Measurements from ENCODE around the gene LIN37.
A peak's percentile ranks its signal among the peaks of the same experiment; 100 is the strongest.

The LIN37 gene

DNA sequence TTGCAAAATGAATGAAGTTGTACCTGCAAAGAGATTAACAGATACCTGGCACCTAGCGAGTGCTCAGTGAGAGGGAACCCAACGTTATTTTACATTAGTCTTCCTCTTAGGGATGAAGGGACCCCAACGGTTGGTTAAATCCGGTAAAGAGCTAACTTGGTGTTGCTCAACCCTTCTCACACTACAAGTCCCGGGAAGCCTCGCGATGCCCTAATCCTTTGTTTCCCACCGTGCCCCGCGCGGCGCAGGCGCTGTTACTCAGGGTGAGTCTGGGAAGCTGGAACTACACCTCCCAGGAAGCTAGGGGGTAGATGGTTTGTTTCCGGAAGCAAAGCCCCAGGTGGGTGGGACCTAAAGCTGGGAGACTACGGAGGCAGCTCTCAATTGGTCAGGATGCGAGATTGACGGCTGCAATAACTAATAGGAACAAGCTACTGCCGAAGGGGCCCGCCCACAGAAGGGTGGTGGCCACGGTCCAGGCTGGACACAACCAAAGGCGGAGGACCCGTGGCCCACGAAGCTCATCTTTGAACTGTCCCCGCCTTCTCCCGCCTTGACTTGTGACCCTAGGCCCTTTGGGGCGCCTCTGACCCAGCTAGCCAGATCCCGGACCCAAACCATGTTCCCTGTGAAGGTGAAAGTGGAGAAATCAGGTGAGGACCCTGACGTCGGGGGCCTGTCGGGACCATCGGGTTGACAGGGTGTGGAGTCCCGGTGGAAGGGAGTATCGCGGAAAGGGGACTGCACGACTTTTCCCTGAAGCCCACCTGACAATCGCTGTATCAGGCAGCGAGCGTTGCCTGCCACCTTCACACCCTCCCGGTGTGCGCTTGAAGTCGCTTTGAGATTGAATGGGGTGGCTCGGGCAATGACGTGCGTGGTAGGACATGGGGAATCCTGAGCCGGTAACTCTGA lies at the start of gene LIN37:
LIN37 (plus strand) TSS at position 471 of the 915 bp plus-strand sequence; CDS start at position 620, 149 bp downstream.
- DNase-seq (ENCODE audit: low read depth) = peak; percentile 99

DNA sequence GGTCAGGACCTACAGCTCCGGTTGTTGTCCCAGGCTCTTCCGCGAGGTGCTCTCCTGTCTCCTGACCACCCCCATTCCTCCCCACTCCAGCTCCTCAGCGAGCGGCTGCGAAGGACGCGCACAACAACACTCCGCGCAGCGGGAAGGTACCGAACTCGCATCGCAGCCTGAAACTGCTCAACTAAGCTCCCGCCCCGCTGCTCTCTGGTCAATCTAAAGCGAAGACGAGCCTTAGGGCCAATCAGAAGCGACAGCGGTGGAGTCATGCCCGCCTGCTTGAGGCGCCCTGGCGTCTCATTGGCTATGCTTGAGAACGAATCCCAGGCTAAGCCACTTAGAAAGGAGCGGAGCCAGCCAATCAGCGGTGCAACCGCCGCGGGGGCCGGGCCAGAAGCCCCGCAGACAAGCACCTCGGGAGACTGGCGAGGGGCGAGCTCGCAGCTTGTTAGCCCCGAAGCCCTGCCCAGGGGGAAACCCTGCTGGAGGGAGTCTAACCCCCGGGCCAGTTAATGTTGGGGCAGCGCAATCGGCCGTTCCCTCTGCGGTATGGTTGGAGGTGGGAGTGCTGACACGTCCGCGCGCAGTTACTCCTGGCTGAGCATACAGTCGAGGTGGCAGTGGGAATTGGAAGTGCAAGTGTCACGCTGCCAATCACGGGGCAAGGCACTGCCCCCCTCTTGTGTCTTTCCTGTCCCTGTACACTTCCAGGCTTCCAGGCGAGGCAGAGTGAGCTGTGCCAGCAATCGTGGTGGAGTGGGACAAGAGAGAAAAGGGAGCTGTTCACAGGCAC lies 46.0 kb upstream of the LIN37 start:
- DNase-seq (ENCODE audit: low read depth) = peak; percentile 98

DNA sequence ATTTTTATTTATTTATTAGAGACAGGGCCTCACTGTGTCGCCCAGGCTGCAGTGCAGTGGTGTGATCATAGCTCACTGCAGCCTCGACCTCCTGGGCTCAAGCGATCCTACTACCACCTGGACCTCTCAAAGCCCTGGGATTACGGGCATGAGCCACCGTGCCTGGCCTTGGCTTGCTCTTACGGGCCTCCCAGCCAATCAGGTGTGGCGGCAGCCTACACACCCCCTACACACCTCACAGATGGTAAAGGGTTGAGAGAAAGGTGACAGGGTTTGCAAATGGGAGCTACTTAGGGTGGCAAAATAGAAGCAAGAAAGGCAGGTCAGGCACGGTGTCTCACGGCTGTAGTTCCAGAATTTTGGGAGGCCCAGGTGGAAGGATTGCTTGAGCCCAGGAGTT lies 45.0 kb upstream of the LIN37 start:
- no peak for DNase-seq (ENCODE audit: low read depth)

- DNase-seq (ENCODE audit: low read depth) = peak; percentile 30
Observed at GRCh38 chr19:35704218-35704617, 44.2 kb upstream of the LIN37 start, which contains the start of gene ZBTB32. Gene ZBTB32 (plus strand): TSS chr19:35704558. CDS start chr19:35714627, 10,069 bp downstream.

DNA sequence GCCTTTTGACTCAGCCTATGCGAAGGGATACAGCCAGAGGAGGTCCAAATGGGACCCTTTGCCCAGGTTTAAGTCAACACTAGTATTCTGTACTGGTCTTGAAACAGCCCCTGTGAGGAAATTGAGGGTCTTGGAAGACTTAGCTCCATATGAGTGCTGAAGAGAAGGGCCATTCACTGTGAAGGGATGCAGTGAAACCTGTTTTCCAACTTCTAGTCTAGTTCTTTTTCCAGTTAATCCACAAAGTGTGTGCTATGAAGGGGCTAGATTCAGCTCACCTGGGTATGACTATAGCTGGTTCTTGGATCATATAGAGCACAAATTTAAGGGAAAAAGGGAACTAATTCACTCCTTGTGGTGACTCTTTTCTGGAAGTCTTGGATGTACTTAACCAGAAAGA lies 40.0 kb upstream of the LIN37 start:
- DNase-seq (ENCODE audit: low read depth) = no peak

- DNase-seq (ENCODE audit: low read depth) = no peak
Observed at GRCh38 chr19:35710784-35711723, 37.3 kb upstream of the LIN37 start.

DNA sequence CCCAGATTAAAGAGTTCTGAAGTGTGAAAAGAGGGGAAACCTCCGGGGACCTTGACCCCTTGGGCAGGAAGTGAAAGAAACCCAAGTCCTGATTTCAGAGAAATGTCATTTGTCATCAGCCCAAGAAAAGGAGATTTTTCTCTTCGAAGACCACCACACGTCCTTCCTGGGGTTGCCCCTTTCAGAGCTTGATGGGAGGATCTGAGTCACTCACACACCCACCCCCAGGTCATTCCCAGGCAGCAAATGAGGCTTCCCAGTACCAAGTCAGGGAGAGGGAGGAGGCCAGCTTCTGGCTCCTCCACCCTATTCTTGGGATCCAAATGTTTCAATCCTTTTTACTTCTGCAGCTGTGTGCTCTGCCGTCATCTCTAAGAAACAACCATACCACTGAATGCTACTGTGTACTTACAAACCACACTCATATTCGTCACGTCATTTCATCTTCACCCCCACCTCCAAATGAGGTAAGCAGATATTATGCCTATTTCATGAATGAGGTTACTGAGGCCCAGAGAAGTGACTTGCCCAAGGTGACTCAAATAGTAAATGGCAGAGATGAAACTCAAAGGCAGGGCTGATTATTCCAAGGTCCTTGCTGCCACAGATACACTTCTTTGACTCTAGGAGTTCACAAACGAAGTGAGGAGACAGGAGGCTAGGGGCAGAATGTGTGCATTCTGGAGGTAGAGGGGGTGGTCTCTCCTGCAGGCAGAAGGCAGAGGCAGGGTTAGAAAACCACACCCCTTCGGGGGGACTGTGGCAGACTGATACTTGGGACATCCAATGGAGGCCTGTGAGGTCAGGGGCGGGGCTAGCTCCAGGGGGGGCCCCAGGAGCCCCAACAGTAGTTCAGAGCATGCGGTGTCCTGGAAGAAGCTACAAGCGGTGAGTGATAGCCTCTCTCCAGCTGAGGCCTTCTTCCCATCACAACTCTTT lies 35.5 kb upstream of the LIN37 start:
- no peak for DNase-seq (ENCODE audit: low read depth)

GRCh38 chr19:35713506-35713850 lies 34.9 kb upstream of the LIN37 start:
- DNase-seq (ENCODE audit: low read depth) = no peak

DNA sequence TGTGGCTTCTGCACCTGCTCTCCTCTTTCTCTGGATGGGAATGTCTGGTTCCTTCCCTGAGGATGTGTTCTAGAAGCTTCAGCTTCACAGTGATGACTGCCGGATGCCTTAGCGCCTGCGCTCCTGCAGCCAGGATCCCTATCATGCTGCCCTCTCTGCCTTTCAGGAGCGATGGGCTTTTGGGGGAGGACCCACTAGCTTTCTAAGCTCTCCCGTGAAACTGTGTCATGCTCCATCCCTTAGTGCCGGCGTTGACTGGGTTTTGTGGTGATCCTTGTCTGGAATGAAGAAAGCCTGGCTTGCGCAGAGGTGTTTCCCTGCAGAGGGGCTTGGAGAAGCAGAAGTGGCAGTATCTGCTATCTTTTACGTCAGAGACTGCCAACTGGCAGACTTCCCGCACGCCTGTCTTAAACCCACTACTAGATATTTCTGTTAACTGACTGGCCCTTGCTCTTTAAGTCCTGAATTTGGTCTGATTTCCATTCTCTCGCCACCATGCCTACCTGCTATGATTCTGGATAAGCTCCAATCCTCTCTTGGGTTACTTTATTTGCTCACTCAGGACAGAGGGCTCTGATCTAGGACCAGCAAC lies 34.4 kb upstream of the LIN37 start:
- DNase-seq (ENCODE audit: low read depth) = no peak

- DNase-seq (ENCODE audit: low read depth) = no peak
Observed at GRCh38 chr19:35714601-35715354, 33.6 kb upstream of the LIN37 start.

GRCh38 chr19:35715355-35715809 lies 33.0 kb upstream of the LIN37 start:
- DNase-seq (ENCODE audit: low read depth) = no peak

DNA sequence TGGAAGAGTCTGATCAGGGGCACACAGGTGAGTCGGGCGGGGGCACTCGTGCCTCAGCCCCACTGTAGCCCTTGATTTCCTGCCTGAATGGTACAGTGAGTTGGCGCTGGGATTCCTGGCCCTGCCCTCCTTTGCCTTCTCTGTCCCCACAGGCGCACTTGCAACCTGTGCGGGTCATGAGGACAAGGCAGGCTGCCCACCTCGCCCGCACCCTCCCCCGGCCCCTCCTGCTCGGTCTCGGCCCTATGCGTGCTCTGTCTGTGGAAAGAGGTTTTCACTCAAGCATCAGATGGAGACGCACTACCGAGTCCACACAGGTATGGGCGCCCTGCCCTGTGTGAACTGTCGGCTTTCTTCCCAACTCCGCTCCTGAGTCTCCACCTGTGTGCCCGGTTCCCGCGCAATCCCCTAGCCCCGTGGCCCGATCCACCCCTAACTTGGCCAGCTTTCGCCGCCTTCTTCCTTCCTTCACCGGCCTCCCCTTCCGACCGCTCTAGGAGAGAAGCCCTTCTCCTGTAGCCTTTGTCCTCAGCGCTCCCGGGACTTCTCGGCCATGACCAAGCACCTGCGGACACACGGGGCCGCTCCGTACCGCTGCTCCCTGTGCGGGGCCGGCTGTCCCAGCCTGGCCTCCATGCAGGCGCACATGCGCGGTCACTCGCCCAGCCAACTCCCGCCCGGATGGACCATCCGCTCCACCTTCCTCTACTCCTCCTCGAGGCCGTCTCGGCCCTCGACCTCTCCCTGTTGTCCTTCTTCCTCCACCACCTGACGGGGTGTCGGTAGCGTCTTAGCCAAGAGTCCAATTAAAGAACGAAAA lies 32.2 kb upstream of the LIN37 start:
- peak; percentile 18 for DNase-seq (ENCODE audit: low read depth)

DNA sequence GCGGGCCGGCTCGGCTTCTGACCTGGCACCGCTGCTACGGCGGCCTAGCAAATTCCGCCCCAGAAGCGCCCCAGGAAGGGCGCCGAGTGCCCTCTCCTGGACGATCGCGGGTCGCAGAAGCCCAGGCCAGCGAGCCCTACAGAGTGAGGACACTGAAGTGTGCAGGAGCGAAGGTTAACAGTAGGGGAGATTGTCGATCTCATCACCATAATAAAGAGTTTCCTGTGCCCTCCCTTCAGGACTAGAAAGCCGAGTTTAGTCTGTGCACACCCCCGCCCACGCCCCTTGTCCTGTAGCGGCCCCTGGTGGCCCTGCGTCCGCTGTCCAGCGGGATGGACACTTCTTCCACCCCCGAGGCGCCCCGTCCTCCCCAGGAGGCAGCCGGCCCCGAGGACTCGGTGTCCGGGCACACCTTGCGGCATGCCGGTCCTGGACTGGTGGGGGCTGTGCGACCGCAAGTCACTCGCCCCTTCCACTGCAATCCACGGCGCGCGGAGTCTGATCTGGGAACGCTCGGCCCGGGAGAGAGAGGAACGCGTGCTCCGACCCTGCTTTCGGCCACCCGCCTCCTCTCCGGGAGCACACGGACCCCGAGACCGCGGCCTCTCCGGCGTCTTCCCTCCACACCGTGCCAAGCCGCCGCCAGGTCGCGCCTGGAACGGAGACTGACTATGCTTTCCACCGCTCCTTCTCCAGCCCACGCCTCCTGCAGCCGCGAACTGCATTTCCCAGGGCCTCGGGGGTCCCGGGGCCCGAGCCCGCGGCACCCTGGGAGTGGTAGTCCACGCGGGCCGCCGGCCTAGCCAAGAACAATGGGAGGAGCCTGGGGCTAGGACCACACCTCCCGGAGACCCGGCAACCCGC lies 31.3 kb upstream of the LIN37 start:
- peak; percentile 81 for DNase-seq (ENCODE audit: low read depth)

GRCh38 chr19:35717665-35718344 lies 30.6 kb upstream of the LIN37 start, which contains the start of gene KMT2B:
Gene KMT2B (plus strand): TSS chr19:35718003. CDS start chr19:35718019, 16 bp downstream.
- DNase-seq (ENCODE audit: low read depth) = peak; percentile 94

DNA sequence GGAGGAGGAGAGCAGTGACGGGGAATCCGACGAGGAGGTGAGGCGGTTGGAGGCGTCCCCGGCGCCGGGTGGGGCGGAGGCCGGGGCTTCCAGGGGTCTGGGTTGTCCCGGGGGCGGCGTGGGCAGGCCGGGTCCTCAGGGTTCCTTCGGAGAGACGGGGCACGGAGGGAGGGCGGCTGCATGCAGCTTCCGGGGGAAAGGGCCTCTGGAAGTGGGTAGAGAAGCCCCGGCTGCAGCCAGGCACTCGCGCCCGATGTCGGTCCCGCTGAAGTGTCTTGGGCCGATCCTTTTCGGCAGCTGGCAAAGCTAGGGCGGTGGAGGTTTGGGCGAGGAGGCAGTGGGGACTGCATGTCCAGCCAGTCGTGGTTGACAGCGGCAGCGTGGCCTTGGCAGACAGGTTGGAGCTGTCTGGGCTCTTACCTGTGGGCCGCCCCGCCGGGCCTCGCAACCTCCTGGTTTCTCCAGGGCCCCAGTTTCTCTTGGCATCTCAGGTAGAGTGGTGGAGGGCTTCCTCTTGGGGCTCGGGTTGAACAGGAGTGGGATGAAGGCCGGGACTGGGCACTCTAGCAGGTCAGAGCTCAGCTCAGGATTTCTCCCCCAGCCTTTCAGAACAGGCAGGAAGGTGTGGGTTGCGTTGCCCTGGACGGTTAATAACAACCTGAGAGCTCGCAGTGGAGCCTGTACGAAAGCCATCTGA lies 29.9 kb upstream of the LIN37 start:
- no peak for DNase-seq (ENCODE audit: low read depth)
